Natural killer cell (primary cell): ENCODE data around the gene PDE4B. TPM values are rescaled to one million over a fixed set of nuclear protein-coding genes. Genes with fewer than 3 reads are reported as not detected.

Experiments used
- ATAC-seq, 3 donors: fragments of 150-1000 bp in 2 of 3; fragments of 200-7000 bp in 1 of 3; cut with Tn5 transposase; 1 replicate in 1 of 3; 2 replicates in 2 of 3; pipeline ENCODE4 v1.10.0; 2021; ENCODE audit warnings: mild to moderate bottlenecking in 2 of 3, moderate library complexity in 2 of 3
- DNase-seq, 2 donors: peaks; one replicate each; pipeline versions ENCODE4 v3.0.0 to v3.0.0-alpha.2; 2013 to 2021; ENCODE audit warnings: mixed read lengths in 1 of 2
- H3K27ac ChIP-seq: one replicate; pipeline ENCODE4 v1.5.1; 2013; ENCODE audit warnings: mild to moderate bottlenecking, low read length
- H3K27me3 ChIP-seq: one replicate; pipeline ENCODE4 v1.6.1; 2013; ENCODE audit warnings: low read length; ENCODE audit not compliant: control insufficient read depth, insufficient read depth
- H3K36me3 ChIP-seq: one replicate; pipeline ENCODE4 v1.6.1; 2013; ENCODE audit warnings: low read length; ENCODE audit not compliant: control insufficient read depth, insufficient read depth
- H3K4me1 ChIP-seq: one replicate; pipeline ENCODE4 v1.6.1; 2013; ENCODE audit warnings: low read length; ENCODE audit not compliant: control insufficient read depth, insufficient read depth
- H3K4me3 ChIP-seq: one replicate; pipeline ENCODE4 v1.5.1; 2013; ENCODE audit warnings: low read length
- H3K9me3 ChIP-seq: one replicate; pipeline ENCODE4 v1.6.1; 2013; ENCODE audit warnings: low read length; ENCODE audit not compliant: control insufficient read depth, insufficient read depth
- H3K27ac Mint-ChIP-seq, 2 donors: one replicate each; pipeline ENCODE4 v1.8.0; 2022; ENCODE audit warnings: mild to moderate bottlenecking in 2 of 2, mixed read lengths in 2 of 2, moderate library complexity in 1 of 2
- H3K27me3 Mint-ChIP-seq, 2 donors: one replicate each; pipeline ENCODE4 v1.8.0; 2022; ENCODE audit warnings: low read depth in 2 of 2, mixed read lengths in 2 of 2
- H3K36me3 Mint-ChIP-seq: one replicate; pipeline ENCODE4 v1.8.0; 2022; ENCODE audit warnings: mixed read lengths
- H3K4me1 Mint-ChIP-seq, 2 donors: one replicate each; pipeline ENCODE4 v1.8.0; 2022; ENCODE audit warnings: mixed read lengths in 2 of 2
- H3K4me3 Mint-ChIP-seq: one replicate; pipeline ENCODE4 v1.8.0; 2022; ENCODE audit warnings: mild to moderate bottlenecking, moderate library complexity, mixed read lengths
- H3K9me3 Mint-ChIP-seq, 2 donors: one replicate each; pipeline ENCODE4 v1.8.0; 2022; ENCODE audit warnings: mixed read lengths in 2 of 2
- WGBS: methylation state at CpG from one replicate; pipeline ENCODE4 v1.1.7; 2013; ENCODE audit warnings: missing lambda C conversion rate; ENCODE audit not compliant: insufficient coverage; 5-methylcytosine and 5-hydroxymethylcytosine counted together
- intact Hi-C: fragments of 100-400 bp; cut with micrococcal nuclease; formaldehyde crosslinking; loops from one replicate; pipeline ENCODE4 v1.14.2; 2022
- total RNA-seq, 4 donors: library from RNA; stranded (reverse); fragments of 120-200 nt in 1 of 4; gene quantifications; one replicate each; pipeline versions ENCODE4 v1.2.3 to v1.2.4, GENCODE V29; 2013 to 2022
- TF ChIP-seq, protein P1 (sequence below): fragments of 200-600 bp; IDR thresholded peaks from one replicate; pipeline ENCODE4 v1.8.0; 2022; ENCODE audit warnings: antibody characterized with exemption

PDE4B gene
- total RNA-seq, 3 donors from 2014 or later (not counting 1 experiment from before 2014, with no cell fraction given) = 18.0 to 42.4 (median 25.5) TPM

DNA sequence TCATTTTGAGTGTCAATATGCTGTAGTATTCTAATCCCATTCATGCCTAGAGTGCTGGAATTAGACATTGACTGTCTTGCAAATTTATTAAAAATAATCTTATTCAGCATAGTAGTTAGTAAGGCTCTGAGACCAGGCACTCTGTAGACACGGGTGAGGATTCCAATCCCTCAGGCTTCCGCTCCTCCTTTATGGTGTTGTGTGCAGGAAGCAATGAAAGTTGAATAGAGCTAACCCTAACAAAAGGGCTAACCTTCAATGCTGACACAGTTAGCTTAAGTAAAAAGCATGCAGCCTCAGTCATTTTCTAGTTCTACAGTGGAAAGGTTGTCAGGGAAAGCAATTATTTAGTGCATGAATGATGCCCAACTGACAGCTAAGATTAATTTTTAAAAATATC is 541.6 kb downstream of the PDE4B start:
- Mint-ChIP-seq H3K9me3 (no peaks in the 10 kb centered on the region), H3K4me3 (peak overlapping the region; percentile 93), H3K4me1 (peaks cover 74 to 80% of the 10 kb centered on the region in 2 donors), H3K36me3 (no peaks in the 10 kb centered on the region), H3K27me3 (peaks cover 0 to 2% of the 10 kb centered on the region in 2 donors), H3K27ac (peak overlapping the region; percentile 75 to 95)
- no peaks in the 10 kb centered on the region for H3K27me3 ChIP-seq
- no peak for ATAC-seq
- TF ChIP-seq, protein P1, sequence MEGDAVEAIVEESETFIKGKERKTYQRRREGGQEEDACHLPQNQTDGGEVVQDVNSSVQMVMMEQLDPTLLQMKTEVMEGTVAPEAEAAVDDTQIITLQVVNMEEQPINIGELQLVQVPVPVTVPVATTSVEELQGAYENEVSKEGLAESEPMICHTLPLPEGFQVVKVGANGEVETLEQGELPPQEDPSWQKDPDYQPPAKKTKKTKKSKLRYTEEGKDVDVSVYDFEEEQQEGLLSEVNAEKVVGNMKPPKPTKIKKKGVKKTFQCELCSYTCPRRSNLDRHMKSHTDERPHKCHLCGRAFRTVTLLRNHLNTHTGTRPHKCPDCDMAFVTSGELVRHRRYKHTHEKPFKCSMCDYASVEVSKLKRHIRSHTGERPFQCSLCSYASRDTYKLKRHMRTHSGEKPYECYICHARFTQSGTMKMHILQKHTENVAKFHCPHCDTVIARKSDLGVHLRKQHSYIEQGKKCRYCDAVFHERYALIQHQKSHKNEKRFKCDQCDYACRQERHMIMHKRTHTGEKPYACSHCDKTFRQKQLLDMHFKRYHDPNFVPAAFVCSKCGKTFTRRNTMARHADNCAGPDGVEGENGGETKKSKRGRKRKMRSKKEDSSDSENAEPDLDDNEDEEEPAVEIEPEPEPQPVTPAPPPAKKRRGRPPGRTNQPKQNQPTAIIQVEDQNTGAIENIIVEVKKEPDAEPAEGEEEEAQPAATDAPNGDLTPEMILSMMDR = no peak
- H3K9me3 ChIP-seq = no peaks in the 10 kb centered on the region
- peaks cover 34% of the 10 kb centered on the region for H3K4me1 ChIP-seq
- no peaks in the 10 kb centered on the region for H3K36me3 ChIP-seq
- intact Hi-C loops = loop anchor here (5.0 kb wide), 1 partner anchor 57 kb away; no protein-coding TSS in a partner anchor
- peak in 1 of 2 donors; percentile 53 for DNase-seq
- H3K4me3 ChIP-seq = peak overlapping the region; percentile 62
- peak overlapping the region; percentile 97 for H3K27ac ChIP-seq
- 35% methylated on average over 2 of the region's 2 CpGs for WGBS

GRCh38 chr1:66335125-66335524 is 542.4 kb downstream of the PDE4B start:
- Histone ChIP-seq H3K27me3 (no peaks in the 10 kb centered on the region), H3K9me3 (no peaks in the 10 kb centered on the region), H3K36me3 (no peaks in the 10 kb centered on the region), H3K4me3 (peak overlapping the region; percentile 62), H3K27ac (peak overlapping the region; percentile 97), H3K4me1 (peaks cover 30% of the 10 kb centered on the region)
- ATAC-seq (no peak), DNase-seq (peak in 1 of 2 donors; percentile 40)
- TF ChIP-seq, protein P1 = no peak
- no peaks in the 10 kb centered on the region for H3K36me3 Mint-ChIP-seq
- WGBS = 62% methylated on average over 2 of the region's 2 CpGs
- H3K4me1 Mint-ChIP-seq = peaks cover 66 to 76% of the 10 kb centered on the region in 2 donors
- H3K9me3 Mint-ChIP-seq = no peaks in the 10 kb centered on the region
- H3K27me3 Mint-ChIP-seq = peaks cover 0 to 2% of the 10 kb centered on the region in 2 donors
- H3K4me3 Mint-ChIP-seq = peak overlapping the region; percentile 90
- intact Hi-C loops = loop anchor here (5.0 kb wide), 1 partner anchor 33 kb away; no protein-coding TSS in a partner anchor
- H3K27ac Mint-ChIP-seq = peak overlapping the region; percentile 84 to 95

- TF ChIP-seq, protein P1 = no peak
- no peaks in the 10 kb centered on the region for H3K9me3 Mint-ChIP-seq
- H3K27ac ChIP-seq = peak overlapping the region; percentile 97
- H3K4me3 ChIP-seq = peak overlapping the region; percentile 62
- DNase-seq = peak; percentile 31 to 90
- H3K36me3 ChIP-seq = no peaks in the 10 kb centered on the region
- intact Hi-C loops = loop anchor here (5.0 kb wide), 1 partner anchor 34 kb away; no protein-coding TSS in a partner anchor
- WGBS = 2% methylated on average over 9 of the region's 10 CpGs
- H3K27ac Mint-ChIP-seq = peak overlapping the region; percentile 84 to 95
- H3K27me3 ChIP-seq = no peaks in the 10 kb centered on the region
- ATAC-seq = peak; percentile 77 to 90 (median 88)
- no peaks in the 10 kb centered on the region for H3K9me3 ChIP-seq
- no peaks in the 10 kb centered on the region for H3K36me3 Mint-ChIP-seq
- H3K4me1 ChIP-seq = peaks cover 26% of the 10 kb centered on the region
- H3K27me3 Mint-ChIP-seq = peaks cover 0 to 2% of the 10 kb centered on the region in 2 donors
- peak overlapping the region; percentile 90 for H3K4me3 Mint-ChIP-seq
- peaks cover 58 to 67% of the 10 kb centered on the region in 2 donors for H3K4me1 Mint-ChIP-seq
These were observed 543.4 kb downstream of the PDE4B start for GRCh38 chr1:66335859-66336640.
